Activated CD4-positive, CD25-positive, alpha-beta regulatory T cell (primary cell): Measurements from ENCODE around the gene EFCAB14.
A peak's percentile ranks its signal among the peaks of the same experiment; 100 is the strongest.
"Not testable (repeated sequence)": the region's sequence is repeated elsewhere in the genome, so short reads cannot be mapped to it uniquely, and the experiment has no call there.

Source experiments
- DNase-seq, 4 experiments: peaks; one replicate each; lab custom pipeline; 2025; lab: John Stamatoyannopoulos, UW

Gene EFCAB14

GRCh38 chr1:46684670-46685069 is 34.2 kb downstream of the EFCAB14 start:
- DNase-seq = no peak

GRCh38 chr1:46682064-46682463 is 36.9 kb downstream of the EFCAB14 start:
- DNase-seq = no peak

- DNase-seq = no peak
Observed at GRCh38 chr1:46681333-46682034, 37.4 kb downstream of the EFCAB14 start.

DNA sequence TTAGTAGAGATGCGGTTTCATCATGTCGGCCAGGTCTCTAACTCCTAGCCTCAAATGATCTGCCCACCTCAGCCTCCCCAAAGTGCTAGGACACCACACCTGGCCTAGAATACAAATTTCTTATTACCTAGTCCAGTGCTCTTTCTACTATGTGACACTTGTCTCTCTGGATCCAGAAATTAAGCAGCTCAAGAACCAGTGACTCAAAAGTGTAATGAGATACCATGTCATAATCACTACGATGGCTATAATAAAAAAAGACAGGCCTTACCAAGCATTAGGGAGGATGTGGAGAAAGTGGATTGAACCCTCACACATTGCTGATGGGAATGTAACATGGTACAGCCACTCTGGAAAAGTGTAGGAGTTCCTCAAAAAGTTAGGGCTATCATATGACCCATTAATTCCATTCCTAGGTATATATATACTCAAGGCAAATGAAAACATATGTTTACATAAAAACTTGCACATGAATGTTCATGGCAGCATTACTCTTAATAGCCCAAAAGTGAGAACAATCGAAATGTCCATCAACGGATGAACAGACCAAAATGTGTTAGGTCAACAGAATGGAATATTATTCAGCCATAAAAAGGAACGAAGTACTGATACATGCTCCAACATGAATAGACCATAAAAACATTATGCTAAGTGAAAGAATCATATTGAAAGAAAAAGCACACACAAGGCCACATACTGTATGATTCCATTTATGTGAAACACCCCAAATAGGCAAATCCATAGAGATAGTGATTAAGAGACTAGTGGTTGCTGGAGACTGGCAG is 38.9 kb downstream of the EFCAB14 start:
- no peak for DNase-seq

- DNase-seq = no peak
Observed at GRCh38 chr1:46677339-46677738, 41.6 kb downstream of the EFCAB14 start.

DNA sequence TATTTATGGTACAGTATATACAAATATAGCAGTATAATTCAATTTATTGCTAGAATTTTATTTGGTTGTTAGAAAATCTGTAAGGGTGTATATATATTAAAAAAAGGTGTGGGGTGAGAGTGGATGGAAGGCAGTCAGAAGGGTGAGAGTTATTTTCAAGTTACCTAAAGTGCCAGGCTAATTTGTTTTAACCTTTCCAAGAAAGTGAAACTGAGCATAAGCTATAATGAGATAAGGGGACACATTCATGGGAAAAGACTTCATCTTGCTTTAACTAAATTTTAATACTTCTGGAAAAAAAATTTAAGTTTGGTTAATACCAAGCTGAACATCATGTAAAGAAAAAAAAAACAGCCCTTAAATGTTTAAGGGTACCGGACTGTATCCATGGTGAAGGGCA is 42.4 kb downstream of the EFCAB14 start:
- no peak for DNase-seq

- DNase-seq = no peak
Observed at GRCh38 chr1:46675549-46676314, 43.2 kb downstream of the EFCAB14 start.

DNA sequence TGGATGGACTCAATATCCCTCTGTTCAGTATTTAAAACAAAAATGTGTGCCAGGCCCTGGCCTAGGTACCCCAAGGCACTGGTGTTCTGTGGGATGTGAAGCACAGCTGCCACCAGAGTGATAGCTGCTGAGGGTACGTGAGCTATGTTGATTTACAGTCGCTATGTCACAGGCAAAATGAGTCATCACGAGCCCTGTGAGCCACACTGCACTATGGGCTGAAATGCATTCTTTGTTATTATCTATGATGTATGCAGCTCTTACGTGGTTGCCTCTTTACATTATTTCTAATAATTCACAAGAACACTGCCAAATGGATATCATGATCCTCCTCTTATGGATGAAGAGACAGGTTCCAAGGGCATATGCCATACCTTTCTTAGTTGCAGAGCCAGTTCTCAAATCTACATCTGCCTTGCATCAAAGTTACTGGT is 45.1 kb downstream of the EFCAB14 start:
- DNase-seq = no peak

- no peak for DNase-seq
Observed at GRCh38 chr1:46672696-46673095, 46.2 kb downstream of the EFCAB14 start.

DNA sequence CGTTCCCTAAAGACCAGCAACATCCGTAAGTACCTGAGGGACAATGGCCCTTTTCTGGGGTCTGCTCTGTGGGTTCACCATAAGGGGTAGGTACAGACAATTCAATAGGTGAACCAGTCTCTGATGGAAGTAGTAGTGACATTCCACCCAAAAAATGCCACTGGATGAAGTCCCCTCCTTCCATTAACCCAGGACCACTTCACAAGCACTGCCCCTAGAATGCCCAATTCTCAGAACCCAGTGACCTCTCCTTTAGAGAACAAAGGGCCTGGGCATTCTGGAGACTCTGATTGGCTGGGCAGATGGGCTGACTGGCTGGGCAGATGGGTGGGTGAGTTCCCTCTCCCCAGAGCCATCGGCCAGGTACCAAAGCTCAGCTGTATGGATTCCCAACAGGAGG is 47.4 kb downstream of the EFCAB14 start, which contains the start of gene TEX38:
Gene TEX38, plus strand, starts transcription at position 301 of the 400 bp plus-strand sequence. Its CDS starts 81 bp downstream, at position 382.
- DNase-seq = no peak

GRCh38 chr1:46670134-46670533 is 48.8 kb downstream of the EFCAB14 start:
- DNase-seq = no peak

- peak; percentile 30 to 48 (median 34) for DNase-seq
Observed at GRCh38 chr1:46667782-46668760, 50.8 kb downstream of the EFCAB14 start, which contains the start of gene ATPAF1. Gene ATPAF1 (minus strand): TSS chr1:46668364. CDS start chr1:46668322, 42 bp downstream.

DNA sequence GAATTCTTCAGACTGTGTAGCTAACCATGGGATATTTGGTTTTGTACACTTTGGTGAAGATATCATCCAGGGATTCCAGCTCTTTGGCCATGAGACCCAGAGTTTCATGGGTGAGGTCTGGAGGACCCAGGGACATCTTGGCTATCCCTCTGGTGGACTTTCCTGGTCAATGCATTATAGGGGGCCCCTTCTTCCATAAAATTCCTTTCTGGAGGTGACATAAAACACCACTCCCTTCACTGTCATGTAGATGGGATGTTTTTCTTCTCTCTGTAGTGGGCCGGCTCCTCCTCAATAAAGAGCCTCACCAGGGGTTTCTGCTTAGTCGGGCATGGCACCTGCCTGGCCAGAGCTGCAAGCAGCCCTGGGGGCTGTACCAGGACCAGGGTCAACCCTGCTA is 52.9 kb downstream of the EFCAB14 start:
- no peak for DNase-seq

- not testable (repeated sequence) for DNase-seq
Observed at GRCh38 chr1:46662919-46663318, 56.0 kb downstream of the EFCAB14 start.

- not testable (repeated sequence) for DNase-seq
Observed at GRCh38 chr1:46660116-46660515, 58.8 kb downstream of the EFCAB14 start.

GRCh38 chr1:46659307-46659870 is 59.5 kb downstream of the EFCAB14 start:
- DNase-seq = no peak

DNA sequence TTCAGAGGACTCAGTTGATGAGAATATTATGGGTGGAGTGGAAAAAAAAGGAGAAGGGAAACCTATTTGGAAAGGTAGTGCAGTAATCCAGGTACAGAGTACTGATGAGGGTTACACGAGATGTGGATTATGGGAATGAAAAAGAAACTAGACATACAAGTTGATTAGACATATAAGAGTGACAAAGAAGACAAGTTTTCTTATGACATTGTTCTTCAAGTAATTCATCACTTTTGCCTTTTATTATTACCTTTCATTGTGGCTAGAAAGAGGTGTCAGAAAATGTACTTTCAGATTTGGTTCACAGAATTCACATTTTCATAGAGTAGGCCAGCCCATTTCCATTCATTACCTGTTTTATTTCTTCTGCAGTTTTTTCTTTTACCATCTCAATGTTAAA is 61.1 kb downstream of the EFCAB14 start:
- DNase-seq = no peak

DNA sequence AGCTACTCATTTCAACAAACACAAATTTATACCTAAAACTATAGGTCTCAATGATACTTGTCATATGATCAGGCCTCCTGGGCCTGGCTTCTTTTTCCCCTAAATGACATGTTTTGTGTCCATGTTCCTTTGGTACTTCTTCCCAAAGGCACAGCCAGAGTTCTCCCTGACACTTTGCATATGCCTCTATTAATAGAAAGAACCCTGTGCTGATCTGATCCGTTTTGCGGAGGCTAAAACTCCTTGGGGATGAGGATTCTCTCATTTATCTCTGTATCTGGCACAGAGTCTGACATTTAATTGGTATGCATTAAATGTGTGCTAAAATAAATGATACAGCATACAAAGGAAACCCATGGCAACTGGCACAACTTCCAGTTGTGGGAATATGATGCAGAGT is 62.3 kb downstream of the EFCAB14 start:
- DNase-seq = no peak

DNA sequence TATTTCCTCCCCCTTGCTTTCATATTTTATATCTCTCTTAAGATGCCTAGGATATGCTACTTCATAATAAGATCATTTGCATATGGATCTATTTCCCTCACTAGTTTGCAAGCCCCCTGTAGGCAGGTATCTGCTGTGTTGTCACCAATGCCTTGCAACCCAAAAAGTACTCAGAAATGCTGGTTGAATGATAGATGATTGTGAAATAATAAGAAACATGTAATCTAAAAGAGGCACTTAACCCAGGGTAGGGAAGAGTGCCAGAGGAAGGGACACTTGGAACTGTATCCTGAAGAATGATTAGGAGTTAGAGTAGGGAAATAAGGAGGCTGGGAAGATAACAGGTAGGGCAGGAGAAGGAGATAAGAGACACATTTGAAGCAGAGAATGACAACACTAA is 63.1 kb downstream of the EFCAB14 start:
- DNase-seq = no peak

DNA sequence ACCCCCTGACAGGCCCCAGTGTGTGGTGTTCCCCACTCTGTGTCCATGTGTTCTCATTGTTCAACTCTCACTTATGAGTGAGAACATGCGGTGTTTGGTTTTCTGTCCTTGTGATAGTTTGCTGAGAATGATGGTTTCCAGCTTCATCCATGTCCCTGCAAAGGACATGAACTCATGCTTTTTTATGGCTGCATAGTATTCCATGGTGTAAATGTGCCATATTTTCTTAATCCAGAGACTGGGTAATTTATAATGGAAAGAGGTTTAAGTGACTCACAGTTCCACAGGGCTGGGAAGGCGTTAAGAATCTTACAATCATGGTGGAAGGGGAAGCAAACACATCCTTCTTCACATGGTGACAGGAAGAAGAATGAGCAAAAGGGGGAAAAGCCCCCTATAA is 64.2 kb downstream of the EFCAB14 start:
- DNase-seq = not testable (repeated sequence)

GRCh38 chr1:46654012-46654411 is 64.9 kb downstream of the EFCAB14 start:
- DNase-seq = no peak
